Activated naive CD8-positive, alpha-beta T cell treated with anti-CD3 and anti-CD28 coated beads for 36 hours (primary cell): Measurements from ENCODE around the gene SMC1A. TPM values are rescaled to one million over a fixed set of nuclear protein-coding genes. Genes with fewer than 3 reads are reported as not detected.

Experiments
- DNase-seq: peaks from one replicate; pipeline ENCODE4 v3.0.0; 2021
- H3K27ac Mint-ChIP-seq: one replicate; pipeline ENCODE4 v1.8.0; 2022; ENCODE audit warnings: mild to moderate bottlenecking, moderate library complexity, mixed read lengths
- H3K27me3 Mint-ChIP-seq: one replicate; pipeline ENCODE4 v1.8.0; 2022; ENCODE audit warnings: mild to moderate bottlenecking, mixed read lengths
- H3K36me3 Mint-ChIP-seq: one replicate; pipeline ENCODE4 v1.8.0; 2021; ENCODE audit warnings: mild to moderate bottlenecking, mixed read lengths
- H3K4me1 Mint-ChIP-seq: one replicate; pipeline ENCODE4 v1.8.0; 2021; ENCODE audit warnings: mixed read lengths
- H3K4me3 Mint-ChIP-seq: one replicate; pipeline ENCODE4 v1.8.0; 2022; ENCODE audit warnings: mild to moderate bottlenecking, moderate library complexity, mixed read lengths
- H3K9me3 Mint-ChIP-seq: one replicate; pipeline ENCODE4 v1.8.0; 2022; ENCODE audit warnings: mixed read lengths
- total RNA-seq, 2 experiments: library from RNA; stranded (reverse); gene quantifications; one replicate each; pipeline ENCODE4 v1.2.3, GENCODE V29; 2021

Gene SMC1A
- total RNA-seq, 2 experiments from 2014 or later = 154 to 161 TPM

- Mint-ChIP-seq H3K4me3 (no peak overlapping the region), H3K27me3 (no peaks in the 10 kb centered on the region), H3K27ac (no peak overlapping the region), H3K4me1 (no peaks in the 10 kb centered on the region), H3K36me3 (no peaks in the 10 kb centered on the region), H3K9me3 (no peaks in the 10 kb centered on the region)
- DNase-seq = no peak
Observed at GRCh38 chrX:53340852-53341645, 81.4 kb downstream of the SMC1A start.

GRCh38 chrX:53337101-53337500 is 85.4 kb downstream of the SMC1A start:
- no peaks in the 10 kb centered on the region for H3K9me3 Mint-ChIP-seq
- no peaks in the 10 kb centered on the region for H3K4me1 Mint-ChIP-seq

GRCh38 chrX:53333853-53334252 is 88.6 kb downstream of the SMC1A start:
- Mint-ChIP-seq H3K27ac (no peak overlapping the region), H3K27me3 (peaks cover 3% of the 10 kb centered on the region), H3K9me3 (no peaks in the 10 kb centered on the region), H3K4me1 (no peaks in the 10 kb centered on the region), H3K4me3 (no peak overlapping the region), H3K36me3 (no peaks in the 10 kb centered on the region)
- no peak for DNase-seq

More at GRCh38 chrX:53337101-53337500, 85.4 kb downstream of the SMC1A start:
- no peaks in the 10 kb centered on the region for H3K36me3 Mint-ChIP-seq
- no peak overlapping the region for H3K27ac Mint-ChIP-seq
- peaks cover 3% of the 10 kb centered on the region for H3K27me3 Mint-ChIP-seq
- no peak overlapping the region for H3K4me3 Mint-ChIP-seq
- DNase-seq = no peak

GRCh38 chrX:53332204-53332603 is 90.2 kb downstream of the SMC1A start:
- Mint-ChIP-seq H3K9me3 (no peaks in the 10 kb centered on the region), H3K27me3 (peaks cover 8% of the 10 kb centered on the region), H3K36me3 (no peaks in the 10 kb centered on the region), H3K27ac (no peak overlapping the region), H3K4me3 (no peak overlapping the region), H3K4me1 (no peaks in the 10 kb centered on the region)
- DNase-seq = no peak

GRCh38 chrX:53330331-53330730 is 92.1 kb downstream of the SMC1A start:
- peaks cover 17% of the 10 kb centered on the region for H3K27me3 Mint-ChIP-seq
- H3K36me3 Mint-ChIP-seq = no peaks in the 10 kb centered on the region
- no peak overlapping the region for H3K27ac Mint-ChIP-seq
- DNase-seq = no peak
- H3K9me3 Mint-ChIP-seq = no peaks in the 10 kb centered on the region
- no peaks in the 10 kb centered on the region for H3K4me1 Mint-ChIP-seq
- no peak overlapping the region for H3K4me3 Mint-ChIP-seq

- H3K9me3 Mint-ChIP-seq = no peaks in the 10 kb centered on the region
- H3K27me3 Mint-ChIP-seq = peaks cover 50% of the 10 kb centered on the region
- H3K27ac Mint-ChIP-seq = no peak overlapping the region
Observed at GRCh38 chrX:53324803-53325202, 97.7 kb downstream of the SMC1A start.

More at GRCh38 chrX:53324803-53325202, 97.7 kb downstream of the SMC1A start:
- no peak overlapping the region for H3K4me3 Mint-ChIP-seq
- no peak for DNase-seq
- H3K4me1 Mint-ChIP-seq = peaks cover 6% of the 10 kb centered on the region
- no peaks in the 10 kb centered on the region for H3K36me3 Mint-ChIP-seq

Other genes starting within 250 kb of the SMC1A start
- 10 to 100 TPM; 78.1 to 78.4 TPM for gene KDM5C, start 197.4 kb downstream of the SMC1A start, total RNA-seq
- under 1 TPM; 0.20 to 0.21 TPM for gene IQSEC2, start 141.1 kb downstream of the SMC1A start, total RNA-seq
- gene RIBC1, start 219 bp upstream of the SMC1A start, total RNA-seq = 1 to 10 TPM; 1.1 TPM
- gene HSD17B10, start 11.7 kb upstream of the SMC1A start, total RNA-seq = 100 to 1,000 TPM; 135 to 145 TPM